GM21515 (cell line): ENCODE measurements around the gene BAIAP3.

Experiments used
- ATAC-seq: cut with Tn5 transposase; IDR thresholded peaks from one replicate; pipeline ENCODE4 v1.9.1; 2021; ENCODE audit not compliant: unreplicated experiment

Gene BAIAP3

GRCh38 chr16:1362807-1363206 is 29.4 kb downstream of the BAIAP3 start:
- ATAC-seq, result no peak

DNA sequence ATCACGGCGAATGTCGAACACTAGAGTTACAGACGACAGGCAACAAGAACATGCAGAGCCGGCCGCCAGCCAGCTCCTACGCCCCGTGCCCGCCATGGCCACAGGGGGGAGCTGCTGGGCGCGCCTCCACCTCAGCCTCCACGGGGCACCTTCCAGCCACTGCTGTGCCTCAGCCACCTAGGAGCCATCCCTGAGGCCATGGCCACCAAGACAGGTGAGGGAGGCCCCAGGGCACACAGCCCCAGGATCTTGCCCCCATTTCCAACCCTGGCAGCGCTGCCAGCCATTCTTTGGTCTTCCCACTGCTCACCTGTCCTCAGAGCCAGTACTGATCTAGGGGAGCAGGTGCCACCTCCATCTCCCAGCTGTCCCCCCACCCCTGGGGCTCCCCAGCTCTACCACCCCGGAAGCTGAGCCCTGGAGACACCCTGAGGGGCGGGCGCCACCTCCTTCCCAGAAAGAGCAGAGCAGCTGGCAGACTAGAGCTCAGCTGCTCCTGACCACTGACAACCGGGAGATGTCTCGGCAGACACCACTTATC is 30.1 kb downstream of the BAIAP3 start:
- ATAC-seq, result no peak

DNA sequence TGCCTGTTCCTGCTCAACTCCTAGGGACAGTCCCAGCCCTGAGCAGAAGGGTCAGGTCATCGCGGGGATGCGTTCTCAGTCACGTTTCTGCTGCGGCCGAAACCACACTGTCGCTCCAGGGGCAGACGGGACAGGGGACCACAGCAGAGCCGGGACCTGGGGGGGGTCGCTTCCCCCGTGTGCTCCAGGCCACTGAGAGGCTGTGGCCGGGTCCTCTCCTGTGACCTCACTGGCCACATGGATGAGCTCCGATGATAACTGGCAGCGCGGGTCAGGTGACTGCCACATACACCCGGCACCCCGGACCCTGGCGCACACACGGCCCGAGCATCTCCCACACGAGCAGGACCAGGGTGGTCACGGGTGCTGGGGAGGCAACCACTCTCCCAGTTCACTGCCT is 31.1 kb downstream of the BAIAP3 start:
- no peak for ATAC-seq

DNA sequence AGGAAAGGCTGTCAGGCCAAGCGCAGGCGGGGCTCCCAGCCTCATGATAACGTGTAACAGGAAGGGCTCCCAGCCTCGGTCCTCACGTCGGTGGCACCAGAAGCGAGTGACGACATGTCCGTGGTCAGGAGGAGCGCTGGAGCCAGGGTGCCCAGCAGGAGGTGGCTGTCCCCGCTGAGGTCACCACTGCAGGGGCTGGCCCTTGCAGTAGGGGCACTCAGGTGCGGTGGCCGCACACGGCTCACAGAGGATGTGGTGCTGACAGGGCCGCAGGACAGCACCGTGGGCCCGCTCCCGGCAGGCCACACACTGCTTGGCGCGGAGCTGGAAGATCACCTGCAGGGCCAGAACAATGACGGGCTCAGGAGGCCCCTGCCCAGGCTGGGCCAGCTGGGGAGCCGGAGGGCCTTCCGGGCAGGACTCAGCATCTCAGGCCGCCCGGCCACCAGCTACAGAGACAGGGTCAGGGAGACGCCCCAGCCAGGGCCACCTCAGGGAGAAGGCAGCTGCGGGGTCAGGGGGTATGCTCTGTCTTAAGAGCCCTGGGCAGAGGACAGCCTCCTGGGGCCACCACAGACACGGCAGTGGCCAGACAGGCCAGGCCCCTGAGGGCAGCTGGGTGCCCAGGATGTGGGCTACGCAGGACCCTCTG is 32.7 kb downstream of the BAIAP3 start:
- no peak for ATAC-seq

GRCh38 chr16:1366712-1367299 is 33.4 kb downstream of the BAIAP3 start:
- no peak for ATAC-seq

- no peak for ATAC-seq
Measured at GRCh38 chr16:1367486-1368174, 34.2 kb downstream of the BAIAP3 start.

- no peak for ATAC-seq
Measured at GRCh38 chr16:1371054-1371978, 37.9 kb downstream of the BAIAP3 start.

- ATAC-seq, result no peak
Measured at GRCh38 chr16:1372292-1372950, 39.0 kb downstream of the BAIAP3 start.

DNA sequence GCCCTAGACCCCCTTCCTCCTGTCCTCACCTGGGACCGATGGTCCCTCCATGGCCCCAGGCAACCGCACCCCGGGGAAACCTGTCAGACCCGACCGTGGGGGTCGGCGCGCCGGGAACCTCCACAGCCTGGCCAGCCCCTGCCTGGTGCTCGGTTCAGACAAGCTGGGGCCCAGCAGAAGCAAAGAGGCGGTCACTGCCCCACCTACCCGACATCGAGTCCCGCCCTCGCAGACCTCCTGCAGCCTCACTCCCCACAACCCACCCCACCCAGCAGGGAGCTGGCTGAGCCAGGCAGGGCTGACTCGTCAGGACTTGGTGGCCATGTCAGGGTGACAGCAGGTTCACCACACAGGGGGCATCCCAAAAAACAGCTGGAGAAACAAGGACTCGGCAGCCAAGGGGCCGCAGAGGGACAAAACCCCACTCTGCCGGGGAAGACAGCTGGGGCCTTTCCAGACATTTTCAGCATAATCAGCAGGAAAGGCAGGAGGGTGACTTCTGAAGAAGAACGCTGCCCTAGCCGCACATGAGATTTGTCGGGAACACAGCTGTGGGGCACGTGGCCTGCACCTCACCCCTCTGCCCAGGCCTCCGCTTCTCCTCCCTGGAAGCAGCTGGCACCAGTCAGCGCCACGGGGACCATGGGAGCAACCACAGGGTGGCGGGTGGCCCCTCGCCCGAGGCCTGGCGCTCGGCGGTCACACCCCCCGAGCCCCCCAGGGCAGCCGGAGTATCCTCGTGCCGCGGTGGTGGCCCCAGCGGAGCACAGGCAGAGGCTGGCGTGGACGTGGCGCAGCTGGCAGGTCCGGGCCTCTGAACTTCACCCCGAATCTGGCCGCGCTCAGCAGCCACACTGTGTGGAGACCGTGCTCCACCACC is 41.2 kb downstream of the BAIAP3 start:
- ATAC-seq, result no peak

- ATAC-seq, result no peak
Measured at GRCh38 chr16:1375298-1375640, 41.8 kb downstream of the BAIAP3 start.

DNA sequence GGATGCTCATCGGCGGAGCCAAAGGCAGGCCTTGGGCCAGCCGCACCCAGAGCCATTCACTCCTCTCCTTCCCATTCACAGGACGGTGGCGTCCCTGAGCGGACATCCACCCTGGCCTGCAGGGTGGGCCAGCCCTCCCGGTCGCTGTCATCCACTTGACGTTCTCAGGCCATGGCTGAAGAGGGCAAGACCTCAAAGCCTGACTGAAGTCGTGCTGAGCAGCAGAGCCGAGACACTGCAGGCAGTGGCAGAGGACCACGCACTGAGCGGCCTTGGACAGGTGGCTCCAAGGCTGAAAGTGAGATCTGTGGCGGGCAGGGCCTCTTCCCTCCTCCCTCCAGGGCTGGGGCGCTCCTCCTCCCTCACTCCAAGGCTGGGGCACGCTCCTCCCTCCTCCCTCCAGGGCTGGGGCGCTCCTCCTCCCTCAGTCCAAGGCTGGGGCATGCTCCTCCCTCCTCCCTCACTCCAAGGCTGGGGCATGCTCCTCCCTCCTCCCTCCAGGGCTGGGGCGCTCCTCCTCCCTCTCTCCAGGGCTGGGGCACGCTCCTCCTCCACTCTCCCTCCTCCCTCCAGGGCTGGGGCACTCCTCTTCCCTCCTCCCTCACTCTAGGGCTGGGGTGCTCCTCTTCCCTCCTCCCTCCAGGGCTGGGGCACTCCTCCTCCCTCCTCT is 42.4 kb downstream of the BAIAP3 start:
- ATAC-seq, result no peak

DNA sequence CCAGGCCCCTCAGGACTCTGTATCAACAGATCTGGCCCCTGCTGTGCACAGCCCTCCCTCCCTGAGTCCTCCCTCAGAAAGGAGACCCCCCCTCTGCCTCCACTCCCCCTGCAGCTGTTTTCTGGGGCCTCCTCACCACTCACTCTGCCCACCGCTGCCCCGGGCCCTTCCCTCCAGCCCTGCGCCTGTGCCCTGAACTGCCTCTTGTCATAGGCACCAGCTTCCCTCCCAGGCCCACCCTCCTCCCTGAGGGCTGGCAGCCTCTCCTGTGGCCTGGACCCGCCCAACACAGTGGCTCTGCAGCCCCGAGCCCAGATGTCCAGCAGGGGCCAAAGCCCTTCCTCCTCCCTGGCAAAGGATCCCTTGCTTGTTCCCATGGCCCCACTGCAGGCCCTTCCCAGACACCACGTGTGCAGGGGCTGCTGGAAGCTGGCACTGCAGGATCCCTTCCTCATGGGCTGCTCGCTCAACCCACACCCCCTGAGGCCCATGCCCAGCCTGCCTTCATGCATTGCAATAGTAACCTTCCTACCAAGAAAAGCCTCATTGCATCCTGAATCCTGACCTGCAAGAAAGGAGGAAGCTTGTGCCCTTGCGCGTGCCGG is 44.1 kb downstream of the BAIAP3 start:
- ATAC-seq, result no peak

- no peak for ATAC-seq
Measured at GRCh38 chr16:1378087-1378803, 44.8 kb downstream of the BAIAP3 start.

DNA sequence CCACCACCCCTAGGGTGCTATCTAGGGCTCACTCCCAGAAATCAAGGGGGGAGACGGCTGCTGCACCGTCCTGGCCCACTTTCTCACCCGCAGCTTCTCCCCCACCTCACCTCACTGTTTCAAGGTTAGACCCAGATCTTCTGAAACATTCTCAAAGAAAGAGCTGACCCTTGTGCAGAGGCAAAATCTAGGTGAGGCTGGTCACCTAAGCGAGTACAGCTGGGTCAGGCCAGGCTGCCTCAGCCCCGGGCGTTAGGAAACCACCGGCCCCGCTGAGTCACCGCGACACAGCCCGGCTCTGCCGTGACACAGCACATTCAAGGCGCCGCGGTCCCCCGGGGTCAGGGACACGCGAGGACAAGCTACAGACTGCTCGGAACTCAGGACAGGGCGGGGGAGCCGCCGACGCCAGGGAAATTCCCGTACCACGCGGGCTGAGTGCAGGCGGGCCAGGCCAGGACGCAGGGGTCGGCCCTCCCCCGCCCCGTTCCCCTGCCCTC is 45.4 kb downstream of the BAIAP3 start:
- ATAC-seq, result no peak

- no peak for ATAC-seq
Measured at GRCh38 chr16:1379304-1380076, 46.0 kb downstream of the BAIAP3 start.

DNA sequence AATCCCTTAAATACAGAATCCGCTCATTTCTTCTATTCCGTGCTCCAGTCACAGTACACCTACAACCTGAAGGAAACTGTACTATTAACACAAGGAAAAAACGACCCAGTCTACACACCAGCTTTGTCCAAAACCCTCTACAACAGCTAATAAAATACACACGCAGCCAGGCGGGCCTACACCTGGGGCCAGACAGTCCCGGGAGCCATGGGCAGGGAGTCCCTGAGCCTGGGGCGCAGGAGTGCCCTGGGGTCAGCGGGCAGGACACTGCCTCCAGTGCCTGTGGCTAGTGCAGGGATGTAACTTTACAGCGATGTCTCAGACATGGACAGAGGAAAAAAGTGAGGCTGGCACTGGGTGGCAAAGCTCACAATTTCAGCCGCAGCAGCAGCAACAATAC is 46.8 kb downstream of the BAIAP3 start:
- ATAC-seq, result no peak
